ENCODE measurements around the gene RALGAPA2.

DNA sequence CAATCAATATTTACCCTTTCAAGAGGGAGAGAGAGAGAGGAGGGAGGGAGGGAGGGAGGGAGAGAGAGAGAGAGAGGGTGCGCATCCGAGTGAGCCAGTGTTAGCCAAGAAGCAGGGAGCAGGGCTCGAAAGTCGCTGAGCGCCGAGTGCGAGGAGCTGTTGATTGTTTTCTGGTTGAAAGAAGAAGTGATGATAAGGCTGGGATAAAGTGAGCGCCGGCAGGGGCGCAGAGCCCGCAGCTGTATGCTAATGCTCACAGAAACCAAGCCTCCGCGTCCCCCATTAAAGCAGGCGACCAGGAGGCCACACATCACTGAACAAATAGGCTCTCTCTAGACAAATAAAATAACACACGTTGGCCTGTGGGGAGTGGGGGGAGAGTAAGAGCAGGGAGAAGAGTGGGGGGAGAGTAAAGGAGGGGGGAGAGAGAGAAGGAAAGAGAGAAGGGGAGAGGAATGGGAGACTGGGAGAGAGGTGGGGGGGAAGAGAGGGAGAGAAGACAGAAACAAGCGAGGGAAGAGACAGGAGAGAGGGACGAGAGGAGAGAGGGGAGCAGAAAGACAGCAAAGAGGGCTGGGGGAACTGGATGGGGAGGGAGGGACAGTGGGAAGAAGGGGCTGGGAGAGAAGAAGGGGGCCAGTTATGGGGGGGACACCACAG is 349.5 kb downstream of the RALGAPA2 start:
- TF ChIP-seq POLR2A (IDR thresholded peaks at IDR 0.05; ENCODE audit: low read length) (no peak), GATA1 (IDR thresholded peaks at IDR 0.05; ENCODE audit: low read depth, low read length) (no peak)
